Adrenal gland (tissue), 12 donors: ENCODE data around the gene NDUFS2. TPM values are rescaled to one million over a fixed set of nuclear protein-coding genes. Genes with fewer than 3 reads are reported as not detected.

Experiments used
- DNase-seq, 7 donors: peaks; one replicate each; pipeline ENCODE4 v3.0.0-alpha.2; 2019 to 2020
- H3K27ac ChIP-seq, 5 donors: fragments of 200-600 bp; sonication (generic) in 4 of 5; 1 replicate in 3 of 5; 2 replicates in 2 of 5; pipeline versions ENCODE4 v1.5.1 to v1.8.0; 2016 to 2020; ENCODE audit warnings: mild to moderate bottlenecking in 1 of 5
- H3K27me3 ChIP-seq: fragments of 200-600 bp; 2 replicates; pipeline ENCODE4 v1.8.0; 2021
- H3K36me3 ChIP-seq, 2 donors: fragments of 200-600 bp; replicated peaks in 1 of 2; 1 replicate in 1 of 2; 2 replicates in 1 of 2; pipeline versions ENCODE4 v1.5.1 to v1.8.0; 2018 to 2022
- H3K4me1 ChIP-seq, 2 donors: fragments of 200-600 bp; replicated peaks in 1 of 2; 1 replicate in 1 of 2; 2 replicates in 1 of 2; pipeline versions ENCODE4 v1.5.1 to v1.8.0; 2018 to 2021
- H3K4me3 ChIP-seq, 4 donors: fragments of 200-600 bp; sonication (generic) in 3 of 4; one replicate each; pipeline ENCODE4 v1.5.1; 2016 to 2018
- H3K9me3 ChIP-seq, 3 donors: fragments of 200-600 bp; sonication (generic) in 1 of 3; replicated peaks in 1 of 3; 1 replicate in 2 of 3; 2 replicates in 1 of 3; pipeline versions ENCODE4 v1.5.1 to v1.8.0; 2016 to 2021
- CTCF ChIP-seq, 6 experiments: fragments of 450-650 bp in 4 of 6; fragments of 200-600 bp in 2 of 6; sonication (generic) in 1 of 6; IDR thresholded peaks; 1 replicate in 5 of 6; 2 replicates in 1 of 6; pipeline versions ENCODE4 v1.5.1 to v1.8.0; 2016 to 2021; ENCODE audit warnings: antibody characterized with exemption in 6 of 6, mild to moderate bottlenecking in 2 of 6, moderate library complexity in 1 of 6
- POLR2A ChIP-seq, 2 donors: fragments of 450-650 bp; IDR thresholded peaks; one replicate each; pipeline ENCODE4 v1.6.1; 2017; ENCODE audit warnings: antibody characterized with exemption in 2 of 2, mild to moderate bottlenecking in 2 of 2, moderate library complexity in 1 of 2
- WGBS, 4 donors: extraction: QIAGEN DNeasy Blood & Tissue Kit in 2 of 4; methylation state at CpG; one replicate each; pipeline versions ENCODE4 v1.1.5 to v1.1.7; 2013 to 2017; 5-methylcytosine and 5-hydroxymethylcytosine counted together
- intact Hi-C, 2 donors: fragments of 100-400 bp; cut with DNase I; formaldehyde crosslinking; loops; one replicate each; pipeline versions ENCODE4 v1.14.1 to v1.15.0; 2022 to 2023
- polyA plus RNA-seq, 3 donors: library from polyadenylated mRNA; stranded (reverse); fragments of 200-250 nt in 2 of 3; fragments of 350-450 nt in 1 of 3; fragmentation: Illumina TruSeq in 1 of 3; extraction: RNeasy Lipid Tissue Mini Kit (QIAGEN cat#74804) in 1 of 3; gene quantifications; one replicate each; pipeline ENCODE4 v1.2.3, GENCODE V29; 2013 to 2014
- total RNA-seq, 9 donors: library from RNA; depleted of rRNA in 4 of 9; stranded (reverse); fragments of >200 nt in 4 of 9; fragments of 120-200 nt in 1 of 9; fragmentation: NEBNext Ultra II Directional in 1 of 9; extraction: Animal tissue kit (Norgen Biotek cat#: 25700) in 1 of 9; gene quantifications; one replicate each; pipeline versions ENCODE4 v1.1.0 to v1.2.4, GENCODE V29; 2013 to 2023
- donor health status: healthy with polysubstance abuse.
- donor health status: Bipolar disorder and iron deficiency.
- donor health status: DM: yes; HTN: yes; CAD: no.
- donor health status: DM: no; HTN: no; CAD: no.
- donor health status: DM: no; HTN: no; CAD: no.
- donor health status: DM: yes; HTN: yes; CAD: no.

Gene NDUFS2
- total and polyA plus RNA-seq, 12 donors: 78.3 to 305 (median 167) TPM

DNA sequence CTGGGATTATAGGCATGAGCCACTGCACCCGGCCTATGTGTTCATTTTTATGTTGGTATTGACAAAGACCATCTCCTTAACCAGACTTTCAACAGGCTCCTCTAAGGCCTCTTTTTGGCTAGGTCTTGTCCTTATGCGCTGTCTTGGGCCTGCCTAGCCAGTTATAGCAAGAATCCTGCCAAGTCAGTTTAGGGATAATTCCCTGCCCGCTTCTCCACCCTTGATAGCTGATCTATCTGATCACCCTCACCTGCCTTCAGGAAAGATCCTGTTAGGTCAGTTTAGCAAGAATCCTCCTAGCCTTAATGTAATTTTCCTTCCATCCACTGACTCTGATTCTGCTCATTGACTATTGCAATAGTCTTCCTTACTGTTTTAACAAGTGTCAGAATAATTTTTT is 22.5 kb upstream of the NDUFS2 start:
- 83 to 94% (median 89%) methylated on average over 3 of the region's 3 CpGs for WGBS, 4 donors
- DNase-seq: no peak
- intact Hi-C loops: no loop called here
- TF ChIP-seq CTCF (IDR thresholded peaks at IDR 0.05) (no peak), POLR2A (IDR thresholded peaks at IDR 0.05) (no peak)
- Histone ChIP-seq H3K27me3 (no peaks in the 10 kb centered on the region), H3K4me1 (peaks cover 6 to 22% of the 10 kb centered on the region in 2 donors), H3K36me3 (peaks cover 0 to 10% of the 10 kb centered on the region in 2 donors), H3K9me3 (no peaks in the 10 kb centered on the region), H3K27ac (no peak overlapping the region), H3K4me3 (no peak overlapping the region)

DNA sequence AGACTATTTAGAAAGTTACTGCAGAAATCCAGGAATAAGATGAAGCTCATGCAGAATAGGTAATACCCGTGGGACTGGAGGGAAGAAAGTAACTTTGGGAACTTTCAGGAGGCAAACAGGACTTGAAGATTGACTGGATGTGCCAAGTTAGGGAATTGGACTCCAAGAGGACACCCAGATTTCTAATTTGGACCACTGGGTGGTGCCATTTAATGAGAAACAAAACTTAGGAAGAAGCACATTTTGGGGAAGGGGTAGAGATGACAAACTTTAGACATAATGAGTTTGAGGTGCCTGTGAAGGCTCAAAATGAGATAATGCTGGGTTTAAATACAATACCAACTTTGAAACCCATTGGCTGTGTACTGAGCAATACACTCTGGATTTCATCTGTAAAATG is 21.5 kb upstream of the NDUFS2 start:
- intact Hi-C loops: no loop called here
- no peak overlapping the region for H3K4me3 ChIP-seq
- WGBS, 4 donors: 62 to 78% (median 65%) methylated on average over 1 of the region's 1 CpG
- peaks cover 6 to 23% of the 10 kb centered on the region in 2 donors for H3K4me1 ChIP-seq
- TF ChIP-seq POLR2A (IDR thresholded peaks at IDR 0.05): no peak
- peak in 4 of 6 experiments; percentile 20 to 39 (median 34) for TF ChIP-seq CTCF (IDR thresholded peaks at IDR 0.05)
- DNase-seq: no peak
- no peaks in the 10 kb centered on the region for H3K9me3 ChIP-seq
- H3K27ac ChIP-seq: no peak overlapping the region
- H3K27me3 ChIP-seq: no peaks in the 10 kb centered on the region
- peaks cover 0 to under 1% of the 10 kb centered on the region in 2 donors for H3K36me3 ChIP-seq

DNA sequence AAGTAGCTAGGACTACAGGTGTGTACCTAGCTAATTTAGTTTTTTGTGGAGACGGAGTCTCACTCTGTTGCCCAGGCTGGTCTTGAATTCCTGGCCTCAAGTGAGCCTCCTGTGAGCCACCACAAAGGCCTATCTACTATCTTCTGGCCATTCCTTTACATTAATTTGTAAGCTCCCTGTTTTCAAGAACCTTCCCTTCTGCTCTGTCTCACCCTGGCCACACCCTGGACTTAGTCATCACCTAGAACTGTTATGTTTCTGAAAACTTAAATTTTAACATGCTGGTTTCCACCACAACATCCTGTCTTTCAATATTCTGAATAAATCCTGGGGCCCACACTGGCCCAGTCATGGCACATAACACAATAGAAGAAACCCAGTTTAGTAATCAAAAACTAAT is 20.0 kb upstream of the NDUFS2 start:
- no peak overlapping the region for H3K27ac ChIP-seq
- DNase-seq: no peak
- H3K27me3 ChIP-seq: no peaks in the 10 kb centered on the region
- 79 to 93% (median 93%) methylated on average over 1 of the region's 1 CpG; no CpG with 5 or more reads in 1 of the 4 donors for WGBS, 4 donors
- no peaks in the 10 kb centered on the region for H3K36me3 ChIP-seq
- H3K4me3 ChIP-seq: no peak overlapping the region
- H3K4me1 ChIP-seq: peaks cover 0 to 19% of the 10 kb centered on the region in 2 donors
- TF ChIP-seq POLR2A (IDR thresholded peaks at IDR 0.05): no peak
- TF ChIP-seq CTCF (IDR thresholded peaks at IDR 0.05): no peak
- intact Hi-C loops: no loop called here
- H3K9me3 ChIP-seq: no peaks in the 10 kb centered on the region

GRCh38 chr1:161185282-161185682 is 16.9 kb upstream of the NDUFS2 start:
- H3K9me3 ChIP-seq: no peaks in the 10 kb centered on the region
- 13 to 25% (median 21%) methylated on average over 3 of the region's 3 CpGs for WGBS, 4 donors
- peaks cover 0 to 12% of the 10 kb centered on the region in 2 donors for H3K4me1 ChIP-seq
- intact Hi-C loops: no loop called here
- no peak overlapping the region for H3K4me3 ChIP-seq
- TF ChIP-seq POLR2A (IDR thresholded peaks at IDR 0.05): no peak
- TF ChIP-seq CTCF (IDR thresholded peaks at IDR 0.05): no peak
- no peaks in the 10 kb centered on the region for H3K27me3 ChIP-seq
- peak overlapping the region in 3 of 5 donors; percentile 19 to 88 (median 84) for H3K27ac ChIP-seq
- DNase-seq: peak; percentile 64 to 93 (median 82)
- no peaks in the 10 kb centered on the region for H3K36me3 ChIP-seq
